K562 (cell line): ENCODE data around the gene KLHL18. TPM values are rescaled to one million over a fixed set of nuclear protein-coding genes. Genes with fewer than 3 reads are reported as not detected.

Experiments
- BHLHE40 ChIP-seq: IDR thresholded peaks from 2 replicates; pipeline ENCODE4 v1.6.1; 2011; ENCODE audit warnings: low read length, improper control_type of control experiment
- CCNT2 ChIP-seq: IDR thresholded peaks from 2 replicates; pipeline ENCODE4 v1.6.1; 2011; ENCODE audit warnings: borderline replicate concordance, low read depth, mild to moderate bottlenecking, moderate library complexity, mixed read lengths, low read length; ENCODE audit not compliant: insufficient read length; ENCODE audit errors: extremely low read depth
- ELF1 ChIP-seq: fragments of 200-800 bp; sonication (Bioruptor generic); IDR thresholded peaks from 2 replicates; pipeline ENCODE4 v1.6.1; 2016; ENCODE audit warnings: missing genetic modification characterization, missing compliant biosample characterization
- FOXJ3 ChIP-seq: sonication (generic); formaldehyde crosslinking; IDR thresholded peaks from 2 replicates; pipeline ENCODE4 v1.4.0; 2020; ENCODE audit warnings: mild to moderate bottlenecking, missing genetic modification reagents
- GATAD2B ChIP-seq: fragments of 450-650 bp; IDR thresholded peaks from 2 replicates; pipeline ENCODE4 v1.6.1; 2017; ENCODE audit warnings: mild to moderate bottlenecking, borderline replicate concordance
- HMG20B ChIP-seq: fragments of 250-450 bp; sonication (Bioruptor Pico); IDR thresholded peaks from 2 replicates; pipeline ENCODE4 v1.5.0; 2021; ENCODE audit warnings: mild to moderate bottlenecking
- MCM5 ChIP-seq: fragments of 450-650 bp; IDR thresholded peaks from 2 replicates; pipeline ENCODE4 v1.6.1; 2016; ENCODE audit warnings: low read depth
- RBBP5 ChIP-seq: fragments of 200-600 bp; sonication (generic); IDR thresholded peaks from 2 replicates; pipeline ENCODE4 v1.6.1; 2012; ENCODE audit warnings: borderline replicate concordance, mild to moderate bottlenecking, low read length, control low read depth, inconsistent platforms; ENCODE audit not compliant: insufficient read depth, poor library complexity, severe bottlenecking
- RBFOX2 ChIP-seq: fragments of 200-400 bp; formaldehyde crosslinking; IDR thresholded peaks from 2 replicates; pipeline ENCODE4 v1.6.1; 2017; ENCODE audit warnings: low read depth, mild to moderate bottlenecking, low read length, moderate library complexity
- RCOR1 ChIP-seq, 2 experiments: IDR thresholded peaks; 2 replicates each; pipeline ENCODE4 v1.6.1; 2012; ENCODE audit warnings: low read depth in 2 of 2, low read length in 2 of 2, borderline replicate concordance in 1 of 2, improper control_type of control experiment in 1 of 2
- SMARCA4 ChIP-seq: fragments of 450-650 bp; IDR thresholded peaks from 2 replicates; pipeline ENCODE4 v1.6.1; 2016
- TOE1 ChIP-seq, 2 experiments: fragments of 450-650 bp in 1 of 2; sonication (generic) in 1 of 2; formaldehyde crosslinking in 1 of 2; IDR thresholded peaks; 2 replicates each; pipeline versions ENCODE4 v1.7.1 to v1.8.0; 2016 to 2022; ENCODE audit warnings: borderline replicate concordance in 2 of 2, mild to moderate bottlenecking in 2 of 2, antibody characterized with exemption in 1 of 2, inconsistent platforms in 1 of 2, low read depth in 1 of 2, missing genetic modification reagents in 1 of 2, moderate library complexity in 1 of 2
- ZBTB17 ChIP-seq: fragments of 450-650 bp; formaldehyde crosslinking; IDR thresholded peaks from 2 replicates; pipeline ENCODE4 v1.4.0; 2020; ENCODE audit warnings: mild to moderate bottlenecking
- ZEB2 ChIP-seq: fragments of 450-650 bp; IDR thresholded peaks from 2 replicates; pipeline ENCODE4 v1.6.1; 2016
- ZKSCAN1 ChIP-seq: fragments of 150-350 bp; IDR thresholded peaks from 2 replicates; pipeline ENCODE4 v1.6.1; 2016; ENCODE audit warnings: low read depth, low read length
- ZNF407 ChIP-seq: fragments of 450-650 bp; IDR thresholded peaks from 2 replicates; pipeline ENCODE4 v1.6.1; 2016; ENCODE audit warnings: low read depth
- ZNF699 ChIP-seq: fragments of 250-450 bp; sonication (Bioruptor Pico); IDR thresholded peaks from 2 replicates; pipeline ENCODE4 v1.8.0; 2021; ENCODE audit warnings: mild to moderate bottlenecking, moderate library complexity; ENCODE audit not compliant: insufficient replicate concordance
- polyA plus RNA-seq, 8 experiments: library from polyadenylated mRNA; depleted of rRNA in 4 of 8; stranded (reverse) in 5 of 8; unstranded in 3 of 8; fragments of >200 nt; fragmentation: Nextera tagmentation in 2 of 8; fragmentation: Illumina TruSeq in 1 of 8; extraction: Ambion mirVana in 2 of 8; extraction: Trizol in 1 of 8; gene quantifications; 2 replicates each; pipeline versions ENCODE4 v1.2.1 to v1.2.3, GENCODE V29; 2011 to 2014; ENCODE audit warnings: inconsistent platforms in 1 of 8, missing spikeins in 1 of 8
- total RNA-seq, 7 experiments: library from RNA; depleted of rRNA in 6 of 7; stranded (reverse); fragments of >200 nt in 6 of 7; fragmentation: Illumina TruSeq in 2 of 7; extraction: Trizol in 2 of 7; gene quantifications; 2 replicates each; pipeline versions ENCODE4 v1.2.1 to v1.2.3, GENCODE V29; 2011 to 2021; ENCODE audit warnings: low replicate concordance in 1 of 7

KLHL18 gene
- total and polyA plus RNA-seq, 9 of the 15 experiments (the other 6 are each of a cell fraction or from before 2014, with no cell fraction given) = 26.7 to 97.5 (median 48.7) TPM

DNA sequence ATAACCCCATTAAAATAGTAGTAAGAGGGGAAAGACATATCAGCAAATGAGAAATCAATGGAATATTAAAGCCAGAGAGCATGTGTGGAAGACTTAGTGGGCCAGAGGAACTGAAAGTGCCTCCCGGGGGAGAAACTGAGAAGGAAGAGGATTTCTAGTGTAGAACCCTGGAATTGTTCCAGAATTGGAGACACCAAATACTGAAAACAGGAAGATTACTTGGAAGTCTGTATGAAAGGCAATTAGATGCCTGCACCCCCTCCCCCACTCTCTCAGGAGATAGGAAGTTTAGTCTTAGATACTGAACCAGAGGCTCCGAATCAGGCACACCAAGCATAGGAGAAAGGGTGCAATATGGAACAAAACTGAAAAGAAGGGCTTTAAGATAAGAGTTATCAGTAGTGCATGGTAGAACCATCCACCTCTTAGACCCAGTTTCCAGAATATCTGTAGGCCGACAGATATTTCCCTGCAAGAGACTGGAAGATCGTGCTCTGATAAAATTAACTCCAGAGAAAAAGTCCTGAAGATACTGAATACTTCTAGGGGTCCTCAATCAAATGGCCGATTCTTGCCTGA is 32.4 kb downstream of the KLHL18 start (continued):
- TF ChIP-seq TOE1 (IDR thresholded peaks at IDR 0.05; ENCODE audit: borderline replicate concordance) (peak; percentile 28; the same call in 1 of the 2 replicates), TOE1 (CRISPR knock-in tag; IDR thresholded peaks at IDR 0.05; ENCODE audit: borderline replicate concordance, low read depth) (no peak), ZKSCAN1 (no peak), ZEB2 (peak; percentile 79; the same call in 1 of the 2 replicates), CCNT2 (peak; percentile 95), ZNF699 (no peak), RBFOX2 (no peak), MCM5 (no peak), ZNF407 (no peak), ELF1 (0 out of 2 replicates have a peak, but pooled peaks have one; percentile 25), GATAD2B (peak; percentile 94), RBBP5 (no peak), BHLHE40 (peak; percentile 47; the same call in 1 of the 2 replicates), FOXJ3 (CRISPR knock-in tag) (no peak), RCOR1 (IDR thresholded peaks at IDR 0.05; ENCODE audit: borderline replicate concordance in 1 of 2, low read depth in 2 of 2, low read length in 2 of 2) (peak in 1 of 2 experiments; percentile 96; a peak in 2 of 4 replicates), HMG20B (no peak), SMARCA4 (peak; percentile 98), ZBTB17 (CRISPR knock-in tag) (0 out of 2 replicates have a peak, but pooled peaks have one; percentile 30)
